ENCODE data around the gene SLC47A2. TPM values are rescaled to one million over a fixed set of nuclear protein-coding genes. Genes with fewer than 3 reads are reported as not detected.
"Not testable (repeated sequence)": the region's sequence is repeated elsewhere in the genome, so short reads cannot be mapped to it uniquely, and the experiment has no call there.

Gene SLC47A2, protein sequence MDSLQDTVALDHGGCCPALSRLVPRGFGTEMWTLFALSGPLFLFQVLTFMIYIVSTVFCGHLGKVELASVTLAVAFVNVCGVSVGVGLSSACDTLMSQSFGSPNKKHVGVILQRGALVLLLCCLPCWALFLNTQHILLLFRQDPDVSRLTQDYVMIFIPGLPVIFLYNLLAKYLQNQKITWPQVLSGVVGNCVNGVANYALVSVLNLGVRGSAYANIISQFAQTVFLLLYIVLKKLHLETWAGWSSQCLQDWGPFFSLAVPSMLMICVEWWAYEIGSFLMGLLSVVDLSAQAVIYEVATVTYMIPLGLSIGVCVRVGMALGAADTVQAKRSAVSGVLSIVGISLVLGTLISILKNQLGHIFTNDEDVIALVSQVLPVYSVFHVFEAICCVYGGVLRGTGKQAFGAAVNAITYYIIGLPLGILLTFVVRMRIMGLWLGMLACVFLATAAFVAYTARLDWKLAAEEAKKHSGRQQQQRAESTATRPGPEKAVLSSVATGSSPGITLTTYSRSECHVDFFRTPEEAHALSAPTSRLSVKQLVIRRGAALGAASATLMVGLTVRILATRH
- not detected for total RNA-seq
- 0.46 TPM for polyA plus RNA-seq
- long read RNA-seq, donor 1 = 0 reads
- long read RNA-seq, donor 2 = 0 reads
- long read RNA-seq, donor 3 = 0 reads
- long read RNA-seq, donor 4 = 0 reads
- long read RNA-seq, donor 5 = 0 reads
- long read RNA-seq, donor 6 = 0 reads
- long read RNA-seq, donor 7, partial matches to known transcripts = 0 of 1 reads
- long read RNA-seq, donor 7, other reads (novel, unspliced or antisense) = 0 of 1 reads
- long read RNA-seq, donor 8 = 0 reads
- long read RNA-seq, donor 9 = 0 reads
- long read RNA-seq, donor 10 = 0 reads

DNA sequence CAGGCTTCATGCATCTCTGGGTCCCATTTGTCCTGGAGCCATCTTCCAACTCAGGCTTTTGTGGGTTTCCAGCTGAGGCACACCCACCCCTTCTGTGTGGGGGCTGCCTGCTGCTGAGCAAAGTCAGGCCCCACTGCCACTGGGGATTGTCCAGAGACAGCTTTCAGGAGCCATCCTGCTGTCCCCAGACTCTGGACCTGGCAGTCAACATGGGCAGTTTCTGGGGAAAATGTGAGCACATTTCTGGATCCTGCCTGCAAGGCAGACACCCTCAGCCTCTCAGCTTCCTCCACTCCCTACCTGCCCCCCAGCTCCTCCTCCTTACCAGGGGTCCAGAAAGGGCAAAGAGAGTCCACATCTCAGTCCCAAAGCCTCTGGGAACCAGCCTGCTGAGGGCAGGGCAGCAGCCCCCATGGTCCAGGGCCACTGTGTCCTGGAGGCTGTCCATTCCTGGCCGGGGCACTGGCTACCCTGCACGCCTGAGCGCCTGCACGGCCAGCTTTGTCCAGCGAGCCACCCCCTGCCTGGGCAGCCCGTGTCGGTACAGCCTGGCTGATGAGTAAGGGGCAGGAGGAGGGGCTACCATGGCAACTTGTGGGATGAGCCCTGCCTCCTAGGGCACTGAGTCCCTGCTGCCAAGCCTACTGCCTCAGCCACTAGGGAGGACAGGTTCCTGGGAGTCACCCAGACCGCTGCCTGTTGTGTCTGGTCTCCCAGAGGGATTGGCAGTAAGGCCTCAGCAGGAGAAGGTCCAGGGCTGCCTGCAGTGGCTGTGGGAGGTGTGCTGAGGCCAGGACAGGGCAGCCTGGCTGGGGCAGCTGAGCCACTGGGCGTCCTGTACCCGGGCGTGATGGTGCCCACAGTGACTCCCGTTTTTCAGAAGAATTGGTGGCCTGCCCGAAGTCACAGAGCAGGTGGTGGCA lies at the start of gene SLC47A2:
SLC47A2 (minus strand) TSS at position 477 of the 923 bp plus-strand sequence; CDS start at position 448, 29 bp downstream.
- H3K36me3 ChIP-seq (ENCODE audit: control insufficient read depth in 2 of 2, insufficient read depth in 2 of 2, low read length in 1 of 2) = no peaks in the 10 kb centered on the region
- no peaks in the 10 kb centered on the region for H3K4me1 ChIP-seq (ENCODE audit: control insufficient read depth in 2 of 2, insufficient read depth in 2 of 2, low read length in 2 of 2)
- no peak within 1 kb of the TSS for H3K27ac ChIP-seq (ENCODE audit: low read depth in 1 of 2, low read length in 1 of 2)
- H3K27me3 ChIP-seq (ENCODE audit: control insufficient read depth in 2 of 2, insufficient read depth in 1 of 2, low read length in 1 of 2) = no peaks in the 10 kb centered on the region
- 89% methylated on average over 13 of the region's 13 CpGs for WGBS
- no peaks in the 10 kb centered on the region for H3K9me3 ChIP-seq (ENCODE audit: control insufficient read depth in 2 of 2, insufficient read depth in 1 of 2, low read length in 1 of 2)
- DNase-seq (ENCODE audit: low read depth in 6 of 9, low spot score in 9 of 9) = no peak
- no peak within 1 kb of the TSS for H3K4me3 ChIP-seq (ENCODE audit: low read length in 2 of 2)

DNA sequence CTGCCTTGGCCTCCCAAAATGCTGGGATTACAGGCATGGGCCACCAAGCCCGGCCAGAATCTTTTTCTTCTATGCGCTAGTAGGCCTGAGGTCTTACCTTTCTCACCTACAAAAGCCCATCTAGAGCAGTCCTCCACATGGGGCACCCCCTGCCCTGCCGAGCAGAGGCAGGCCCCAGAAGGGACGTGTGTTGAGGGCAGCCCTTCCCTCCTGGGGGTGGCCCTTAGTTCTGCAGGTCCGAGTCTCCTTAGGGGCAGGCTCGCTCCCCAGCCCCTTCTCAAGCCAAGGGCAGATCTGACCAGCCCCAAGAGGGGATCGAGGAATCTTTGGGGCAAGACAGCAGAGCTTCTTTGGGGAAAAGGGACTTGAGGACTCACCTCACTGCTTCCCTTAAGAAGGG lies 49.6 kb upstream of the SLC47A2 start:
- H3K27me3 ChIP-seq (ENCODE audit: control insufficient read depth in 2 of 2, insufficient read depth in 1 of 2, low read length in 1 of 2) = peaks cover 0 to 24% of the 10 kb centered on the region in 2 donors
- no peaks in the 10 kb centered on the region for H3K9me3 ChIP-seq (ENCODE audit: control insufficient read depth in 2 of 2, insufficient read depth in 1 of 2, low read length in 1 of 2)
- no peak overlapping the region for H3K4me3 ChIP-seq (ENCODE audit: low read length in 2 of 2)
- no peak for DNase-seq (ENCODE audit: low read depth in 6 of 9, low spot score in 9 of 9)
- H3K36me3 ChIP-seq (ENCODE audit: control insufficient read depth in 2 of 2, insufficient read depth in 2 of 2, low read length in 1 of 2) = no peaks in the 10 kb centered on the region
- WGBS = 87% methylated on average over 7 of the region's 7 CpGs
- H3K4me1 ChIP-seq (ENCODE audit: control insufficient read depth in 2 of 2, insufficient read depth in 2 of 2, low read length in 2 of 2) = peaks cover 0 to under 1% of the 10 kb centered on the region in 2 donors
- H3K27ac ChIP-seq (ENCODE audit: low read depth in 1 of 2, low read length in 1 of 2) = no peak overlapping the region

DNA sequence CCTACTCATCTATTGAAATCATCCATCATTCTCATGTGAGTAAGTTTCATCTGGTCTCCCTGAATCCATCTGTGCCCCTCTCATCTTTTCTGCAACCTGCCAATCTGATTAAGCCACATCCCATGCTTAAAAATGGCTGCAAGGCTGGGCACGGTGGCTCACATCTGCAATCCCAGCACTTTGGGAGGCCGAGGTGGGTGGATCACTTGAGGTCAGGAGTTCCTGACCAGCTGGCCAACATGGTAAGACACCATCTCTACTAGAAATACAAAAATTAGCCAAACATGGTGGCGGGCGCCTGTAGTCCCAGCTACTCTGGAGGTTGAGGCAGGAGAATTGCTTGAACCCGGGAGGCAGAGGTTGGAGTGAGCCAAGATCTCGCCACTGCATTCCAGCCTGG lies 47.6 kb upstream of the SLC47A2 start:
- not testable (repeated sequence) for H3K4me3 ChIP-seq (ENCODE audit: low read length in 2 of 2); H3K4me1 ChIP-seq (ENCODE audit: control insufficient read depth in 2 of 2, insufficient read depth in 2 of 2, low read length in 2 of 2); H3K9me3 ChIP-seq (ENCODE audit: control insufficient read depth in 2 of 2, insufficient read depth in 1 of 2, low read length in 1 of 2); DNase-seq (ENCODE audit: low read depth in 6 of 9, low spot score in 9 of 9); H3K36me3 ChIP-seq (ENCODE audit: control insufficient read depth in 2 of 2, insufficient read depth in 2 of 2, low read length in 1 of 2); H3K27ac ChIP-seq (ENCODE audit: low read depth in 1 of 2, low read length in 1 of 2)
- H3K27me3 ChIP-seq (ENCODE audit: control insufficient read depth in 2 of 2, insufficient read depth in 1 of 2, low read length in 1 of 2) = peaks cover 0 to 27% of the 10 kb centered on the region in 2 donors
- 97% methylated on average over 6 of the region's 6 CpGs for WGBS

DNA sequence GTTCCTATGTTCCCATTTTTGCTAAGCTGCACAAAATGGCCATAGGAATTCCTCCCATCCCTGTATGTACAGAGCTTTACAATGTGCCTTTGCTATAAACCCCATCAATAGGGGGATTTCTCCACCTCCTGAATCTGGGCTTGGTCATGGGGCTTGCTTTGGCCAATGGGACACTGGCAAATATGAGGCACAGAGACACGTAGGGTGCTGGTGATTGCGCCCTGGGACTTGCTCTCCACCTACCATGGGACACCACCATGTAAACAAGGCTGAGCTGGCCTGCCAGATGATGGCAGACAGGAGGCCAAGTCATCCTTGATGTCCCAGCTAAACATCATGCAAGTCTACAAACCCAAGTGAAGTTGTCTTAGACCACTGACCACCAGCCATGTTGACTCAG lies 47.0 kb upstream of the SLC47A2 start:
- WGBS = 93% methylated on average over 2 of the region's 2 CpGs
- Histone ChIP-seq H3K9me3 (ENCODE audit: control insufficient read depth in 2 of 2, insufficient read depth in 1 of 2, low read length in 1 of 2) (no peaks in the 10 kb centered on the region), H3K27ac (ENCODE audit: low read depth in 1 of 2, low read length in 1 of 2) (no peak overlapping the region), H3K36me3 (ENCODE audit: control insufficient read depth in 2 of 2, insufficient read depth in 2 of 2, low read length in 1 of 2) (no peaks in the 10 kb centered on the region), H3K4me1 (ENCODE audit: control insufficient read depth in 2 of 2, insufficient read depth in 2 of 2, low read length in 2 of 2) (no peaks in the 10 kb centered on the region), H3K27me3 (ENCODE audit: control insufficient read depth in 2 of 2, insufficient read depth in 1 of 2, low read length in 1 of 2) (peaks cover 0 to 25% of the 10 kb centered on the region in 2 donors), H3K4me3 (ENCODE audit: low read length in 2 of 2) (no peak overlapping the region)
- no peak for DNase-seq (ENCODE audit: low read depth in 6 of 9, low spot score in 9 of 9)

DNA sequence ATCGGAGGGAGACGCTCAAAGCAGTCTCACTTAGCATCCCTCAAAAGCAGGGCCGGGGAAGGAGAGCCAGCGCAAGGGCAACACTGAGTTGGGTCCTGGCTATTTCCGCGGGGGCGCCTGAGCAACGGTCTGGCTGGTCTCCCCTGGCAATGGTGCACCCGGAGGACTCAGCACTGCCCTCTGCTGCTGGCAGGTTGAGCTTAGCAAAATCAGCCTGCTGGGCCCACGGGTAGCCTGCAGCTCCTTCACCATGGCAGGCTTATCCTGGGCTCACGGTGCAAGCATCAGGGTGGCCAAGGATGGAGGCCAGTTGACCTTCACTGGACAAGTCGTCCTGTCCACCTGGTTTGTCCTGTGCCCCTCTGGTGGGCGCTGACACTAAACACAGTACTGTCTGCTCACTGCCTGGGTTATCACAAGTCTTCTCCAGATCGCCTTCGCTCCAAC lies 46.2 kb upstream of the SLC47A2 start:
- 33% methylated on average over 15 of the region's 15 CpGs for WGBS
- DNase-seq (ENCODE audit: low read depth in 6 of 9, low spot score in 9 of 9) = peak in 4 of 9 donors; percentile 19 to 61 (median 48)
- Histone ChIP-seq H3K9me3 (ENCODE audit: control insufficient read depth in 2 of 2, insufficient read depth in 1 of 2, low read length in 1 of 2) (no peaks in the 10 kb centered on the region), H3K27me3 (ENCODE audit: control insufficient read depth in 2 of 2, insufficient read depth in 1 of 2, low read length in 1 of 2) (peaks cover 2 to 25% of the 10 kb centered on the region in 2 donors), H3K27ac (ENCODE audit: low read depth in 1 of 2, low read length in 1 of 2) (no peak overlapping the region), H3K36me3 (ENCODE audit: control insufficient read depth in 2 of 2, insufficient read depth in 2 of 2, low read length in 1 of 2) (no peaks in the 10 kb centered on the region), H3K4me3 (ENCODE audit: low read length in 2 of 2) (no peak overlapping the region), H3K4me1 (ENCODE audit: control insufficient read depth in 2 of 2, insufficient read depth in 2 of 2, low read length in 2 of 2) (no peaks in the 10 kb centered on the region)

DNA sequence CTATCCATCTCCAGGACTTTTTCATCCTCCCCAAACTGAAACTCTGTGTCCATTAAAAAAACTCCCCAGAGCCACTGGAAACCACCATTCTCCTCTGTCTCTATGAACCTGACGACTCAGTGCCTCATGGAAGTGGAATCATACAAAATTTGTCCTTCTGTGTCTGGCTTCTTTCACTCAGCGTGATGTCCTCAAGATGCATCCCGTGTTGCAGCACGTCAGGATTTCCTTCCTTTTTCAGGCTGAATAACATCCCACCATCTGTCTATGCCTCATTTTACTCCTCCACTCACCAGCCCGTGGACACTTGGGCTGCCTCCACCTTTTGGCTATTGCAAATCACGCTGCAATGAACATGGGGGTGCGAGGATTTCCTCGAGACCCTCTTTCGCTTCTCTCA lies 44.4 kb upstream of the SLC47A2 start:
- Histone ChIP-seq H3K27ac (ENCODE audit: low read depth in 1 of 2, low read length in 1 of 2) (no peak overlapping the region), H3K4me1 (ENCODE audit: control insufficient read depth in 2 of 2, insufficient read depth in 2 of 2, low read length in 2 of 2) (no peaks in the 10 kb centered on the region), H3K27me3 (ENCODE audit: control insufficient read depth in 2 of 2, insufficient read depth in 1 of 2, low read length in 1 of 2) (peaks cover 2 to 24% of the 10 kb centered on the region in 2 donors), H3K36me3 (ENCODE audit: control insufficient read depth in 2 of 2, insufficient read depth in 2 of 2, low read length in 1 of 2) (no peaks in the 10 kb centered on the region), H3K4me3 (ENCODE audit: low read length in 2 of 2) (no peak overlapping the region), H3K9me3 (ENCODE audit: control insufficient read depth in 2 of 2, insufficient read depth in 1 of 2, low read length in 1 of 2) (no peaks in the 10 kb centered on the region)
- 78% methylated on average over 9 of the region's 9 CpGs for WGBS
- no peak for DNase-seq (ENCODE audit: low read depth in 6 of 9, low spot score in 9 of 9)

DNA sequence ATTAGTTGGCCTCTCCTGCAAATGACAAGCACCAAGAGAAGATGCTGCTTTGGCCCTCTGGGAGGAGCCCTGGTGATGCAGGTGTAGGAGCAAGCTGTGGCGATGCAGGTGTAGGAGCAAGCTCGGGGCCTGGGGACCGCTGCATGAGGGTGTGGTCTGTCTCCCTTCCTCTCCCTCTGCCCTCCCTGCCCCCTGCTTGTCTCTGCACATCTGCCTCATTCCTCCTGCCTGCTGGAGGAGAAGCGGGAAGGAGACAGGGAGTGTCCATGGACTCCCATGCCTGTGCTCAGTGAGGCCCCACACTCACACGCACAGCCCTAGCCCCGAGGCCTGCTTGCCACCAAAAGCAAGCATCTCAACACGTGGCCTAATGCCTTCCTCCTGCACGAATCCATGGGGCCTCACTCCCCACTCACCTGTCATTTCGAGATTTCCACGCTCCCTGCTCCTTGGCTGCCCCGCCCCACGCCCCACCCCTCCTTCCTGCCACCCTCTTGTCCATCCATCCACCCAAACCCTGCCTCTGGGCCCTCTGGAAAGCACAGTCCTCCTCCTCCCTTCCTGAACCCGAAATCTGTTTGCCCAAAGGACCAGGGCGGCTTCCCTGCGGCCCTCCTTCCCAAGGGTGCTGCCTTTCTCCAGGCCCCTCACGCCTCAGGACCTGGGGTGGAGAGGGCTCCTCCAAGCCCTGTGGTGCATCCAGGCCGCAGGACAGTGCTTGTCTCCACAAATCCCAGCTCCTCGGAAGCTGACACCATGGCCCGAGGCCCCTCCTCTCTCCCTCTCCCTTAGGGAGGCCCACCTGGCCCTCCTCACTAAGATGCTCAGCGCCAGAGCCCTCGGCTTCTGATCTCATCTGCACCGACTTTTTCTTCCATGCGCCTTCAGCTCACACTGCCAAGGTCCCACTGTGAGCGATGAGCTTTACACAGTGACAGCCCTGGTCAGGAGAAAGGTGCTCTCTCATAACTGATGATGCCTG lies 43.5 kb upstream of the SLC47A2 start:
- Histone ChIP-seq H3K27ac (ENCODE audit: low read depth in 1 of 2, low read length in 1 of 2) (no peak overlapping the region), H3K9me3 (ENCODE audit: control insufficient read depth in 2 of 2, insufficient read depth in 1 of 2, low read length in 1 of 2) (no peaks in the 10 kb centered on the region), H3K36me3 (ENCODE audit: control insufficient read depth in 2 of 2, insufficient read depth in 2 of 2, low read length in 1 of 2) (no peaks in the 10 kb centered on the region), H3K27me3 (ENCODE audit: control insufficient read depth in 2 of 2, insufficient read depth in 1 of 2, low read length in 1 of 2) (peaks cover 2 to 27% of the 10 kb centered on the region in 2 donors), H3K4me1 (ENCODE audit: control insufficient read depth in 2 of 2, insufficient read depth in 2 of 2, low read length in 2 of 2) (no peaks in the 10 kb centered on the region), H3K4me3 (ENCODE audit: low read length in 2 of 2) (no peak overlapping the region)
- 90% methylated on average over 24 of the region's 24 CpGs for WGBS
- DNase-seq (ENCODE audit: low read depth in 6 of 9, low spot score in 9 of 9) = no peak
